GM12872 (cell line): ENCODE measurements around the gene CAPSL.

Experiments
- TF ChIP-seq, protein P1 (sequence below): IDR thresholded peaks from 3 replicates; pipeline ENCODE4 v1.5.1; 2011; ENCODE audit warnings: low read depth, mild to moderate bottlenecking, low read length, moderate library complexity; ENCODE audit not compliant: insufficient read depth

CAPSL gene

DNA sequence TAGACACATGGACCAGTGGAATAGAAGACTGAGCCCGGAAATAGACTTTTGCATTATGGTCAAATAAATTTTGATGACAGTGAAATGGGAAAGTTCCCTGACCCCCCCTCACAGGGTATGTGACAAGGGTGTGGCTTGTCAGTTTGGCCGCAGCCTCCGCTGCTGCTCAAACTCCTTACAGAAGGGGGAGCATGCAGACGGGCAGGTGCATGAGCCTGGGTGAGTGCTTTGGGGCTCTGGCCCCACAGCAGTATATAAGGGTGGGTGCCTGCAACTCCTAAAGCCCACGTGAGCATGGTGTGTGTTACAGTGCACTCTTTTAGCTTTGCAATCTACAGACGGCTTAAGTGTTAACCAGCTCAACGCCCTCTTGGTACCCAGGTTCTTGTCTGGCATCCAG is 21.9 kb upstream of the CAPSL start:
- TF ChIP-seq, protein P1, sequence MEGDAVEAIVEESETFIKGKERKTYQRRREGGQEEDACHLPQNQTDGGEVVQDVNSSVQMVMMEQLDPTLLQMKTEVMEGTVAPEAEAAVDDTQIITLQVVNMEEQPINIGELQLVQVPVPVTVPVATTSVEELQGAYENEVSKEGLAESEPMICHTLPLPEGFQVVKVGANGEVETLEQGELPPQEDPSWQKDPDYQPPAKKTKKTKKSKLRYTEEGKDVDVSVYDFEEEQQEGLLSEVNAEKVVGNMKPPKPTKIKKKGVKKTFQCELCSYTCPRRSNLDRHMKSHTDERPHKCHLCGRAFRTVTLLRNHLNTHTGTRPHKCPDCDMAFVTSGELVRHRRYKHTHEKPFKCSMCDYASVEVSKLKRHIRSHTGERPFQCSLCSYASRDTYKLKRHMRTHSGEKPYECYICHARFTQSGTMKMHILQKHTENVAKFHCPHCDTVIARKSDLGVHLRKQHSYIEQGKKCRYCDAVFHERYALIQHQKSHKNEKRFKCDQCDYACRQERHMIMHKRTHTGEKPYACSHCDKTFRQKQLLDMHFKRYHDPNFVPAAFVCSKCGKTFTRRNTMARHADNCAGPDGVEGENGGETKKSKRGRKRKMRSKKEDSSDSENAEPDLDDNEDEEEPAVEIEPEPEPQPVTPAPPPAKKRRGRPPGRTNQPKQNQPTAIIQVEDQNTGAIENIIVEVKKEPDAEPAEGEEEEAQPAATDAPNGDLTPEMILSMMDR, result no peak

DNA sequence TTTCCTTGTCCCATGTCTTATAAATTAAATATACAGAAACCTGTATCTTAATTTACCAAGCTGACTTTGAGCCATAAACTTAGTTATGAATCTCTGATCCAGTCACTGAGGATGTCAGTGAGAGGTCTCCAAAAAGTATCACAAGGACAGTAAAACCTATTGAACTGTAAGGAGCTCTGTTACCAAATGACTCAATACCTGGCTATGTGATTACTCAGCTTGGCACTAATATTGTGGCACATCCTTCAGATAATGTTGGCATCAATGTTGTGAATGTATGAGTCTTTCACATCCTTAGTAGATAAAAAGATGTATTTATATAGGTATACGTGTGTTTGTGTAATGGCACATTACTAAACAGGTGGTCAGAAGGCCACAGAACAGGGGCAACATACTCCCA is 18.0 kb upstream of the CAPSL start:
- TF ChIP-seq, protein P1, result no peak

DNA sequence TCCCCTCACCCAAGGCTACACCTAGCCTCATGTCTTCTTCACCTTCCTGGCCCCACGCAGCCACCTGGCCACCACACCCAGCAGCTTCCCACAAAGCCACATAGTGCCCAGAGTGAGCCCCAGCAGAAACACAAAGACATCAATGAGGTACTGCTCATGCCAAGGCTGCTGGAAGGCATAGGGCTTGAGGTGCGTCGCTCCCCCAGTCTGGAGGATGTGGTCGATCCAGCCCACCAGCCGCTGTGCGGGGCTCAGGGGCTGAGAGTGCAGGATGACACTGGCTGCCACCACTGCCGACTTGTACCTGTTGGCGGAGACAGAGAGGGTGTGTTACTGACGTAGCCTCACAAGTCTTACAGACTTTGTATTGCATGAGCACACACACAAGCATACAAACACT is 15.8 kb upstream of the CAPSL start:
- TF ChIP-seq, protein P1, result no peak

DNA sequence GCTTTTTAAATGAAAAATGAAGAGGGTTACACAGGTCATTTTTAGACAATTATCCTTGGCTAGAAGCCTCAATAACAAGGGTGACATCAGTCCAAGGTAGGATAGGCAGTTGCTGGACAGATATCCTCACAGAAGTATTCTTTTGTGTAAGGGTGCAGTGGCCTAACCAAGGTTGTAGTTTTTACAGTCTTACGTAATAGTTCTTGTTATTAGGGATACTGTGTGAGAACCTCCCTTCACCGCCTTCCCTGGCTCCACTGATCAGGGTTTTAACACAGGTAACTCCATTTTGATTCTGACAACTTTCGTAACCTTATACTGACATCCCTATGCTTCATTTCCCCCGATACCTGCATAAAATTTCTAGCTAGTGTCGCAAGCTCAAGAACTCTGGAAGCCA is 8.7 kb upstream of the CAPSL start:
- TF ChIP-seq, protein P1, result no peak

DNA sequence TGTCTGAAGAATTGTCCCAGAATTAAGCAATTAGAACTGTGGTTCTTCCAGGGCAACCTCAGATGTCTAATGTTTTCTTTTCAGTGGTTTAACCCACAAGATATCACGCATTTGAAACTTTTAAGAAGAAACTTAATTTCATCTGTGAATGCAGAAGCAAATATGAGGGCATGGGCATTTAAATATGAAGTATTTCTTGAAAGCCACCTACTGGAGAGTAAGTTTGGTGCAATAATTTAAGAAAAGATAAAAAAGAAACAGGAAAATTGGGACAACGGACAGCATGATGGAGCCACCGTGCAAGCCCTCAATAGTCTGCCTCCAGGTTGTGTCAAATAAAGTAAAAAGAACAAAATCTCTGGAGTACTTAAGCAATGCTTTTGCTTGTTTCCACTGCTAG is 1.2 kb upstream of the CAPSL start:
- TF ChIP-seq, protein P1, result no peak

DNA sequence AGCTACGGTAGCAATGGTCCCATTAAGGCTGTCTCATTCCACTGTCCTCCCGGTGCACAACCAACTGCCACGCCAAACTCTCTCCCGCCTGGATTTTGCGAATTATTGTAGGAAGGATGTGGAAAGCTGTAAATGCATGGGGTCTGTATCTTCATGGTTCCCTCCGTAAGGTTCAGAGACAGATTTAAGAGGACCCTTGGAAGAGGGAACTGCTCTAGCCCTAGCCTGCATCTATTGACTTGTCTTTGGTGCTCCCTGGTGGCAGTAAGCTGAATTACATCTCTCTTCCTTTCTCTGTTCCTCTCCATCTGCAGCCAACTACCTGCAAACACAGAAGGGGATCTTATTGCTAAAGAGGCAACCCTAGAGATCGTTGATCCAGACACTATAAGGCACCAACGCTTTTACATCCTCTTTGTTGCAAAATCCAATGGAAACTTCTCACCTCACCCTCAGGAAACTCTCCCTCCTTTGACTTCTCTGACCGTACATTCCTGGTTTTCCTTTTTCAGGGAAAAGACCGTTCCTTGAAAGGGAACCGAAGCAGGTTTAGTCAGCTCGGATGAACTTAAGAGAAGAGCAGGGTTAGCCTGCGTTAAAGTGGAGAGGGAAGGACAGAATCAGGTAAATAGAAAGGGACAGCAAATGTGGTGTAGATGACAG is 11.9 kb downstream of the CAPSL start:
- TF ChIP-seq, protein P1, result peak; percentile 88

DNA sequence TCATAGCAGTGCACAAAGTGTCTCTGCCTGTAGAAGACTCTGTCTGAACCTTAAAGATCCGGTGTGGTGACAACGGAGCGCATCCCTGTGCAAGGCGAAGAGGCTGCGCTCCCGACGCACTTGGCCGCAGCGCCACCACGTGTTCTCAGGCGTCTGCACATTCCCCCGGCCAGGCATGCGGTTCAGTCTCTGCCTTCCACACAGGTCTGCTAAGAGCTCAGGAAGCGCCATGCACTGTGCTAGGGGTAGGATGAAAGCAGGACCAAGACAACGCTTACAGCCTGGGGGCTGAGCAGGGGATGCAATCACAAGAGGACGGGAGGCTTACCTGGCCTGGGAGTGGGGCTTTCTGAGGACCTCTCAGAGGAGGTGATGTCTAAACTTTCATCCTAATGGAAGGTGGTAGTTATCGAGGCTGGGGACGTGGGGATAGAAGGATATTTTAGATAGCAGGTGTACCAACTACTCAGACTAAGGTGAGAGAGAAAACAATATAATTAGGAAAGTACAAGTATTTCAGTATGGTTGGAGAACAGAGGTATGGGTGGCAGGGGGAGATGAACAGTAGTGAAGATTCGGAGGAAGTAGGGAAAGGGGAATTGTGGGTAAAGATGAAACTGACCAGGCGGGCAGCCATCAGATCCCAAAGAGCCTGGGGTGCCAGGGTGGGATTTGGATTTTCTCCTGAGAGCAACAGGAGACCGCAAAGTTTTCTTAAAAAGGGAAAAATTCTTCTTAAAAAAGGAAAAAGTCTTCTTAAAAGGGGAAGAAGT is 13.3 kb downstream of the CAPSL start:
- TF ChIP-seq, protein P1, result peak; percentile 70
